ENCODE data around the gene SEPTIN14.

SEPTIN14 gene

DNA sequence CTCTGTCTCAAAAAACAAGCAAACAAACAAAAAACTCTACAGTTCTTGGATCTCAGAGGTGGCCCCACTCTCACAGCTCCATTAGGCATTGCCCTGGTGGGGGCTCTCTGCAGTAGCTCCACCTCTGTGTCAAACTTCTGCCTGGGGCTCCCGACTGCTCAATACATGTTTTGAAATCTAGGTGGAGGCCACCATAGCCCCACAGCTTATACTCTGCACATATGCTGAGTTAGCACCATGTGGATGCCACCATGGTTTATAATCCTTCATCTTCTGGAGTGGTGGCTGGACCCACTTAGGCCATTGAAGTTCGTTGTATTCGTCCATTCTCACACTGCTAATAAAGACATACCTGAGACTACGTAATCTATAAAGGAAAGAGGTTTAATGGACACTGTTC, 78.4 kb downstream of the SEPTIN14 start:
- no peak overlapping the region for H2AFZ ChIP-seq (ENCODE audit: low read depth, low read length, severe bottlenecking)
- no peaks in the 10 kb centered on the region for H3K79me2 ChIP-seq (ENCODE audit: insufficient read depth, low read length)
- no peak overlapping the region for H3K4me3 ChIP-seq (ENCODE audit: insufficient read depth, low read length, poor library complexity, severe bottlenecking)
- no peak overlapping the region for H3K9ac ChIP-seq (ENCODE audit: low read length)
- H3K4me2 ChIP-seq (ENCODE audit: low read depth, low read length, poor library complexity, severe bottlenecking): no peak overlapping the region
- H3K36me3 ChIP-seq (ENCODE audit: low read length): no peaks in the 10 kb centered on the region
- no peaks in the 10 kb centered on the region for H3K27me3 ChIP-seq (ENCODE audit: low read length)
- H3K27ac ChIP-seq (ENCODE audit: low read depth, low read length): no peak overlapping the region
- H4K20me1 ChIP-seq (ENCODE audit: low read depth, low read length): no peaks in the 10 kb centered on the region
- H3K9me3 ChIP-seq (ENCODE audit: insufficient read depth, low read length): no peaks in the 10 kb centered on the region
- H3F3A ChIP-seq (ENCODE audit: insufficient read depth): no peaks in the 10 kb centered on the region
- no peaks in the 10 kb centered on the region for H3K9me2 ChIP-seq (replicated peaks; ENCODE audit: insufficient read depth, low read length)
- TF ChIP-seq, protein P1, sequence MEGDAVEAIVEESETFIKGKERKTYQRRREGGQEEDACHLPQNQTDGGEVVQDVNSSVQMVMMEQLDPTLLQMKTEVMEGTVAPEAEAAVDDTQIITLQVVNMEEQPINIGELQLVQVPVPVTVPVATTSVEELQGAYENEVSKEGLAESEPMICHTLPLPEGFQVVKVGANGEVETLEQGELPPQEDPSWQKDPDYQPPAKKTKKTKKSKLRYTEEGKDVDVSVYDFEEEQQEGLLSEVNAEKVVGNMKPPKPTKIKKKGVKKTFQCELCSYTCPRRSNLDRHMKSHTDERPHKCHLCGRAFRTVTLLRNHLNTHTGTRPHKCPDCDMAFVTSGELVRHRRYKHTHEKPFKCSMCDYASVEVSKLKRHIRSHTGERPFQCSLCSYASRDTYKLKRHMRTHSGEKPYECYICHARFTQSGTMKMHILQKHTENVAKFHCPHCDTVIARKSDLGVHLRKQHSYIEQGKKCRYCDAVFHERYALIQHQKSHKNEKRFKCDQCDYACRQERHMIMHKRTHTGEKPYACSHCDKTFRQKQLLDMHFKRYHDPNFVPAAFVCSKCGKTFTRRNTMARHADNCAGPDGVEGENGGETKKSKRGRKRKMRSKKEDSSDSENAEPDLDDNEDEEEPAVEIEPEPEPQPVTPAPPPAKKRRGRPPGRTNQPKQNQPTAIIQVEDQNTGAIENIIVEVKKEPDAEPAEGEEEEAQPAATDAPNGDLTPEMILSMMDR (IDR thresholded peaks at IDR 0.05; ENCODE audit: insufficient read depth, low read length, poor library complexity, severe bottlenecking): no peak
- TF ChIP-seq EZH2phosphoT487 (conservative IDR thresholded peaks at IDR 0.05; ENCODE audit: low read length): no peak

DNA sequence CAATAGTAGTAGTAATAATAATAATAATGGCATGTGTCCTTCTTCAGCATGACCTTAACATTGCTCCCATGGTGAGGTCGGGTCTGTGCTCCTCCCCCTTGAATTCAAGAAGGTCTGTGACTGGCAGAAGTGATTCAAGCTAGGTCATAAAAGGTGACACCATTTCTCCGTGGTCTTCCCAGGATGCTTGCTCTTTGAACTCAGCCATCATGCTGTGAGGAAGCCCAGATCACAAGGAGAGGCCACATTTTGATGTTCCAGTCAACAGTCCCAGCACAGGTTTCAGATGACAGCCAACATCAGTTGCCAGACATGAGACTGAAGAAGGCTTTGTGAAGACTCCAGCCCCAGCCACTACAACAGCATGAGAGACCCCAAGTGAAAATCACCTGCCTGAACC, 83.9 kb downstream of the SEPTIN14 start:
- H2AFZ ChIP-seq (ENCODE audit: low read depth, low read length, severe bottlenecking): no peak overlapping the region
- no peaks in the 10 kb centered on the region for H3K36me3 ChIP-seq (ENCODE audit: low read length)
- no peaks in the 10 kb centered on the region for H3K27me3 ChIP-seq (ENCODE audit: low read length)
- H3K9ac ChIP-seq (ENCODE audit: low read length): no peak overlapping the region
- no peak overlapping the region for H3K4me3 ChIP-seq (ENCODE audit: insufficient read depth, low read length, poor library complexity, severe bottlenecking)
- no peaks in the 10 kb centered on the region for H4K20me1 ChIP-seq (ENCODE audit: low read depth, low read length)
- H3K79me2 ChIP-seq (ENCODE audit: insufficient read depth, low read length): no peaks in the 10 kb centered on the region
- H3K27ac ChIP-seq (ENCODE audit: low read depth, low read length): no peak overlapping the region
- H3F3A ChIP-seq (ENCODE audit: insufficient read depth): no peaks in the 10 kb centered on the region
- H3K4me2 ChIP-seq (ENCODE audit: low read depth, low read length, poor library complexity, severe bottlenecking): no peak overlapping the region
- TF ChIP-seq, protein P1 (IDR thresholded peaks at IDR 0.05; ENCODE audit: insufficient read depth, low read length, poor library complexity, severe bottlenecking): no peak
- TF ChIP-seq EZH2phosphoT487 (conservative IDR thresholded peaks at IDR 0.05; ENCODE audit: low read length): no peak
- H3K9me3 ChIP-seq (ENCODE audit: insufficient read depth, low read length): no peaks in the 10 kb centered on the region
- H3K9me2 ChIP-seq (replicated peaks; ENCODE audit: insufficient read depth, low read length): no peaks in the 10 kb centered on the region

DNA sequence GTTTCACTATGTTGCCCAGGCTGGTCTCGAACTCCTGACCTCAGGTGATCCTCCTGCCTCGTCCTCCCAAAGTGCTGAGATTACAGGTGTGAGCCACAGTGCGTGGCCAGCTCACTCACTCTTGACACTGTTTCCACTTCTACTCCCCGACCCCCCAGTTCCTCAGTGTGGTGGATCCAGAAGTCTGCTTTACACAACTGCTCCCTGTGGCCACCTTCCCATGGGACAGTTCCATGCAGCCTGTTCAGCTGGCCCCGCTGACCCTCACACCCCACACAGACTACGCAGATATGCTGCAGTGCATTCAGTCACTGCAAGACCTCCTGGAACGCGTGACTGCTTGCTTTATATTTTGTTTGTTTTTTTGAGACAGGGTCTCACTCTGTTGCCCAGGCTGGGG, 86.4 kb downstream of the SEPTIN14 start:
- H3F3A ChIP-seq (ENCODE audit: insufficient read depth): no peaks in the 10 kb centered on the region
- H3K79me2 ChIP-seq (ENCODE audit: insufficient read depth, low read length): no peaks in the 10 kb centered on the region
- H3K9me3 ChIP-seq (ENCODE audit: insufficient read depth, low read length): no peaks in the 10 kb centered on the region
- no peaks in the 10 kb centered on the region for H3K9me2 ChIP-seq (replicated peaks; ENCODE audit: insufficient read depth, low read length)
- H3K36me3 ChIP-seq (ENCODE audit: low read length): no peaks in the 10 kb centered on the region
- TF ChIP-seq, protein P1 (IDR thresholded peaks at IDR 0.05; ENCODE audit: insufficient read depth, low read length, poor library complexity, severe bottlenecking): no peak
- TF ChIP-seq EZH2phosphoT487 (conservative IDR thresholded peaks at IDR 0.05; ENCODE audit: low read length): no peak
- H3K27me3 ChIP-seq (ENCODE audit: low read length): no peaks in the 10 kb centered on the region
- H3K4me2 ChIP-seq (ENCODE audit: low read depth, low read length, poor library complexity, severe bottlenecking): no peak overlapping the region
- no peak overlapping the region for H3K4me3 ChIP-seq (ENCODE audit: insufficient read depth, low read length, poor library complexity, severe bottlenecking)
- no peak overlapping the region for H2AFZ ChIP-seq (ENCODE audit: low read depth, low read length, severe bottlenecking)
- no peak overlapping the region for H3K27ac ChIP-seq (ENCODE audit: low read depth, low read length)
- H3K9ac ChIP-seq (ENCODE audit: low read length): no peak overlapping the region
- no peaks in the 10 kb centered on the region for H4K20me1 ChIP-seq (ENCODE audit: low read depth, low read length)

DNA sequence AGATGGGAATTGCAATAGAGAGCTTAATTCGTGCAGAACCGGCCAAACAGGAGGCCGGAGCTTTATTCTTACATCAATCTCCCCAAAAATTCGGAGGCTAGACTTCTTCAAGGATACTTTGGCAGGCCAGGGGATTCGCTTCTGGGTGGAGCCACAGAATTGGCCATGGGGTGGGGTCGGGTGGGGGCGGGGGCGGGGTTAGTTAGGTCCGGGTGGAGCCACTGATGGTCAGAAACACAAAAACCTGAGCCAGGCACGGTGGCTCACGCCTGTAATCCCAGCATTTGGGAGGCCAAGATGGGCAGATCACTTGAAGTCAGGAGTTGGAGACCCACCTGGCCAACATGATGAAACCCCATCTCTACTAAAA, 87.5 kb downstream of the SEPTIN14 start:
- Histone ChIP-seq H3K36me3 (ENCODE audit: low read length) (no peaks in the 10 kb centered on the region), H4K20me1 (ENCODE audit: low read depth, low read length) (no peaks in the 10 kb centered on the region), H3K4me3 (ENCODE audit: insufficient read depth, low read length, poor library complexity, severe bottlenecking) (no peak overlapping the region), H3K4me2 (ENCODE audit: low read depth, low read length, poor library complexity, severe bottlenecking) (no peak overlapping the region), H3F3A (ENCODE audit: insufficient read depth) (no peaks in the 10 kb centered on the region), H3K27ac (ENCODE audit: low read depth, low read length) (no peak overlapping the region), H3K9me2 (replicated peaks; ENCODE audit: insufficient read depth, low read length) (no peaks in the 10 kb centered on the region), H3K9ac (ENCODE audit: low read length) (no peak overlapping the region), H3K79me2 (ENCODE audit: insufficient read depth, low read length) (no peaks in the 10 kb centered on the region), H2AFZ (ENCODE audit: low read depth, low read length, severe bottlenecking) (no peak overlapping the region), H3K9me3 (ENCODE audit: insufficient read depth, low read length) (no peaks in the 10 kb centered on the region), H3K27me3 (ENCODE audit: low read length) (no peaks in the 10 kb centered on the region)
- TF ChIP-seq, protein P1 (IDR thresholded peaks at IDR 0.05; ENCODE audit: insufficient read depth, low read length, poor library complexity, severe bottlenecking): no peak
- no peak for TF ChIP-seq EZH2phosphoT487 (conservative IDR thresholded peaks at IDR 0.05; ENCODE audit: low read length)
